K562 (cell line): ENCODE measurements around the gene CYB5D1. TPM values are rescaled to one million over a fixed set of nuclear protein-coding genes. Genes with fewer than 3 reads are reported as not detected.

Experiments
- BCL6 ChIP-seq: fragments of 250-450 bp; sonication (Bioruptor Pico); IDR thresholded peaks from 2 replicates; pipeline ENCODE4 v1.4.0; 2020
- DIDO1 ChIP-seq: fragments of 450-650 bp; IDR thresholded peaks from 2 replicates; pipeline ENCODE4 v1.6.1; 2016; ENCODE audit warnings: low read depth, missing biosample characterization, missing genetic modification characterization
- HDAC1 ChIP-seq, 2 experiments: fragments of 450-650 bp; IDR thresholded peaks; 2 replicates each; pipeline ENCODE4 v1.6.1; 2016 to 2017; ENCODE audit warnings: inconsistent platforms in 1 of 2, mild to moderate bottlenecking in 1 of 2, moderate library complexity in 1 of 2
- HIVEP1 ChIP-seq: fragments of 250-450 bp; sonication (Bioruptor Pico); IDR thresholded peaks from 2 replicates; pipeline ENCODE4 v1.4.0; 2020; ENCODE audit warnings: mild to moderate bottlenecking
- PHTF2 ChIP-seq: fragments of 250-450 bp; sonication (Bioruptor Pico); IDR thresholded peaks from 2 replicates; pipeline ENCODE4 v1.5.0; 2021; ENCODE audit warnings: mild to moderate bottlenecking
- POU5F1 ChIP-seq: fragments of 150-350 bp; IDR thresholded peaks from 2 replicates; pipeline ENCODE4 v1.6.1; 2014; ENCODE audit warnings: borderline replicate concordance, low read length, low read depth, mild to moderate bottlenecking; ENCODE audit not compliant: partially characterized antibody
- PTRF ChIP-seq: fragments of 450-650 bp; IDR thresholded peaks from 2 replicates; pipeline ENCODE4 v1.6.1; 2016; ENCODE audit warnings: mild to moderate bottlenecking, missing genetic modification characterization, missing compliant biosample characterization
- RBM34 ChIP-seq: fragments of 200-400 bp; formaldehyde crosslinking; IDR thresholded peaks from 2 replicates; pipeline ENCODE4 v1.6.1; 2018; ENCODE audit warnings: low read length, borderline replicate concordance; ENCODE audit not compliant: insufficient read depth
- SMAD2 ChIP-seq: fragments of 150-350 bp; IDR thresholded peaks from 2 replicates; pipeline ENCODE4 v1.6.1; 2014; ENCODE audit warnings: low read depth, mild to moderate bottlenecking, low read length
- SRSF1 ChIP-seq: fragments of 200-400 bp; formaldehyde crosslinking; IDR thresholded peaks from 2 replicates; pipeline ENCODE4 v1.6.1; 2017; ENCODE audit warnings: mild to moderate bottlenecking, low read depth, low read length, moderate library complexity
- TCF7 ChIP-seq: sonication (generic); IDR thresholded peaks from 2 replicates; pipeline ENCODE4 v1.6.1; 2016; ENCODE audit warnings: antibody characterized with exemption, borderline replicate concordance
- ZNF212 ChIP-seq: fragments of 450-650 bp; formaldehyde crosslinking; IDR thresholded peaks from 2 replicates; pipeline ENCODE4 v1.4.0; 2020; ENCODE audit warnings: mild to moderate bottlenecking
- ZNF282 ChIP-seq: sonication (generic); formaldehyde crosslinking; IDR thresholded peaks from 2 replicates; pipeline ENCODE4 v1.8.1; 2023; ENCODE audit warnings: missing genetic modification reagents
- ZNF76 ChIP-seq: fragments of 250-450 bp; sonication (Bioruptor Pico); IDR thresholded peaks from 2 replicates; pipeline ENCODE4 v1.4.0; 2020; ENCODE audit warnings: mild to moderate bottlenecking, moderate library complexity, borderline replicate concordance
- ZNF780A ChIP-seq: fragments of 250-450 bp; sonication (Bioruptor Pico); IDR thresholded peaks from 2 replicates; pipeline ENCODE4 v1.5.0; 2021; ENCODE audit warnings: mild to moderate bottlenecking
- polyA plus RNA-seq, 8 experiments: library from polyadenylated mRNA; depleted of rRNA in 4 of 8; stranded (reverse) in 5 of 8; unstranded in 3 of 8; fragments of >200 nt; fragmentation: Nextera tagmentation in 2 of 8; fragmentation: Illumina TruSeq in 1 of 8; extraction: Ambion mirVana in 2 of 8; extraction: Trizol in 1 of 8; gene quantifications; 2 replicates each; pipeline versions ENCODE4 v1.2.1 to v1.2.3, GENCODE V29; 2011 to 2014; ENCODE audit warnings: inconsistent platforms in 1 of 8, missing spikeins in 1 of 8
- total RNA-seq, 7 experiments: library from RNA; depleted of rRNA in 6 of 7; stranded (reverse); fragments of >200 nt in 6 of 7; fragmentation: Illumina TruSeq in 2 of 7; extraction: Trizol in 2 of 7; gene quantifications; 2 replicates each; pipeline versions ENCODE4 v1.2.1 to v1.2.3, GENCODE V29; 2011 to 2021; ENCODE audit warnings: low replicate concordance in 1 of 7
- TF ChIP-seq, protein P1 (sequence below): fragments of 250-450 bp; sonication (Bioruptor Pico); IDR thresholded peaks from 2 replicates; pipeline ENCODE4 v1.6.1; 2021; ENCODE audit warnings: mild to moderate bottlenecking
- TF ChIP-seq, protein P2 (sequence below), 2 experiments: fragments of 250-450 bp in 1 of 2; fragments of 450-650 bp in 1 of 2; sonication (Bioruptor Pico) in 1 of 2; IDR thresholded peaks; 2 replicates each; pipeline versions ENCODE4 v1.6.1 to v1.8.0; 2016 to 2021; ENCODE audit warnings: mild to moderate bottlenecking in 2 of 2, moderate library complexity in 2 of 2, missing compliant biosample characterization in 1 of 2, missing genetic modification characterization in 1 of 2
- TF ChIP-seq, protein P3 (sequence below): fragments of 450-650 bp; IDR thresholded peaks from one replicate; pipeline ENCODE4 v1.6.1; 2018; ENCODE audit warnings: mild to moderate bottlenecking, moderate library complexity; ENCODE audit not compliant: partially characterized antibody
- TF ChIP-seq, protein P4 (sequence below), 2 experiments: fragments of 450-650 bp; IDR thresholded peaks; 2 replicates each; pipeline ENCODE4 v1.6.1; 2018; ENCODE audit warnings: mild to moderate bottlenecking in 2 of 2, low read depth in 1 of 2; ENCODE audit not compliant: partially characterized antibody in 2 of 2
- TF ChIP-seq, protein P5 (sequence below): conservative IDR thresholded peaks from 2 replicates; pipeline ENCODE4 v1.6.1; 2011; ENCODE audit warnings: low read depth, mild to moderate bottlenecking, low read length; ENCODE audit not compliant: control insufficient read depth

The CYB5D1 gene
- total and polyA plus RNA-seq, 9 of the 15 experiments (the other 6 are each of a cell fraction or from before 2014, with no cell fraction given), result 2.4 to 7.9 (median 5.7) TPM

DNA sequence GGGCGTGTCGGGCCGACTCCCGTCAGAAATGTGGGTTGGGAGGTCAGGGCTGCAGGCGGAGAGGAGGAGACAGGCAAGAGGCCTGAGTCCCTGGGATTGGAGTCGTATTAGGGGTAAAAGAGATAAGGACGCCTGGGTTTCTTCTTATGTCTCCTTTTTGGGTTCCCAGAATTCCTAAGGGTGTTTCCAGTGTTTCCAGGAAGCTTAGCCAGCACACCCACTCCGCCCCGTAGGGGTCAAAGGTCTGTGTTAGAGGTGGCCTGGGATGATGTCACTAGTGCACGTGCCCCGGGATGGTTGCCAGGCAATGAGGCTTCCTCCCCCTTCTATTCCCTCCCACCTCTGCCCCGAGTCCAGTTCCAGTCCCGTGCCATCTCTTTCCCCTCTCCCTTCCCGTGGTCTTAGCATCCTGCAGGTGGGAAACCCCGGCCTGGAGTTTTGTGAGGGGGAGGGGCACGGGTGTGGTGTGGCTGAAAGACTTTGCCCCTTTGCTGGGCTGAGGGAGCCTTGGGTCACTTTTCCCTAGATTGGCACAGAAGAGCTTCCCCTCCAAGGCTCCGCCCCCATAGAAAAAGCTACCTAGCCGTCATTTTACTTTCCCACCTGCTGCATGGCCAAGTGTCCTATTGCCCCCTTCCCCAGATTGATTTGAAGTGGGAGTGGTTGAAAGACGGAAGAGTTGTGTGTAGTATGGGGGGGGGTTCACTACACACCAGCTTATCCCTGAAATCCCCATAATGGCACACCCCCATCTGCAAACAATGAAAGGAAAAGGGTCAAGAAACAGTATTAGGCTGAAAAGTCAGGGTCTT, 21.0 kb upstream of the CYB5D1 start (continued):
- TF ChIP-seq, protein P1, sequence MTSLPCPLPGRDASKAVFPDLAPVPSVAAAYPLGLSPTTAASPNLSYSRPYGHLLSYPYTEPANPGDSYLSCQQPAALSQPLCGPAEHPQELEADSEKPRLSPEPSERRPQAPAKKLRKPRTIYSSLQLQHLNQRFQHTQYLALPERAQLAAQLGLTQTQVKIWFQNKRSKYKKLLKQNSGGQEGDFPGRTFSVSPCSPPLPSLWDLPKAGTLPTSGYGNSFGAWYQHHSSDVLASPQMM (CRISPR knock-in tag), result no peak
- TF ChIP-seq, protein P2, sequence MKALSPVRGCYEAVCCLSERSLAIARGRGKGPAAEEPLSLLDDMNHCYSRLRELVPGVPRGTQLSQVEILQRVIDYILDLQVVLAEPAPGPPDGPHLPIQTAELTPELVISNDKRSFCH (CRISPR knock-in tag; IDR thresholded peaks at IDR 0.05), result no peak
- TF ChIP-seq, protein P2 (tag; IDR thresholded peaks at IDR 0.05), result 0 out of 2 replicates have a peak, but pooled peaks have one; percentile 67
- no peak for TF ChIP-seq SRSF1
- no peak for TF ChIP-seq RBM34
- TF ChIP-seq HIVEP1 (CRISPR knock-in tag), result no peak
- TF ChIP-seq, protein P3, sequence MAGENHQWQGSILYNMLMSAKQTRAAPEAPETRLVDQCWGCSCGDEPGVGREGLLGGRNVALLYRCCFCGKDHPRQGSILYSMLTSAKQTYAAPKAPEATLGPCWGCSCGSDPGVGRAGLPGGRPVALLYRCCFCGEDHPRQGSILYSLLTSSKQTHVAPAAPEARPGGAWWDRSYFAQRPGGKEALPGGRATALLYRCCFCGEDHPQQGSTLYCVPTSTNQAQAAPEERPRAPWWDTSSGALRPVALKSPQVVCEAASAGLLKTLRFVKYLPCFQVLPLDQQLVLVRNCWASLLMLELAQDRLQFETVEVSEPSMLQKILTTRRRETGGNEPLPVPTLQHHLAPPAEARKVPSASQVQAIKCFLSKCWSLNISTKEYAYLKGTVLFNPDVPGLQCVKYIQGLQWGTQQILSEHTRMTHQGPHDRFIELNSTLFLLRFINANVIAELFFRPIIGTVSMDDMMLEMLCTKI, result no peak
- TF ChIP-seq, protein P4, sequence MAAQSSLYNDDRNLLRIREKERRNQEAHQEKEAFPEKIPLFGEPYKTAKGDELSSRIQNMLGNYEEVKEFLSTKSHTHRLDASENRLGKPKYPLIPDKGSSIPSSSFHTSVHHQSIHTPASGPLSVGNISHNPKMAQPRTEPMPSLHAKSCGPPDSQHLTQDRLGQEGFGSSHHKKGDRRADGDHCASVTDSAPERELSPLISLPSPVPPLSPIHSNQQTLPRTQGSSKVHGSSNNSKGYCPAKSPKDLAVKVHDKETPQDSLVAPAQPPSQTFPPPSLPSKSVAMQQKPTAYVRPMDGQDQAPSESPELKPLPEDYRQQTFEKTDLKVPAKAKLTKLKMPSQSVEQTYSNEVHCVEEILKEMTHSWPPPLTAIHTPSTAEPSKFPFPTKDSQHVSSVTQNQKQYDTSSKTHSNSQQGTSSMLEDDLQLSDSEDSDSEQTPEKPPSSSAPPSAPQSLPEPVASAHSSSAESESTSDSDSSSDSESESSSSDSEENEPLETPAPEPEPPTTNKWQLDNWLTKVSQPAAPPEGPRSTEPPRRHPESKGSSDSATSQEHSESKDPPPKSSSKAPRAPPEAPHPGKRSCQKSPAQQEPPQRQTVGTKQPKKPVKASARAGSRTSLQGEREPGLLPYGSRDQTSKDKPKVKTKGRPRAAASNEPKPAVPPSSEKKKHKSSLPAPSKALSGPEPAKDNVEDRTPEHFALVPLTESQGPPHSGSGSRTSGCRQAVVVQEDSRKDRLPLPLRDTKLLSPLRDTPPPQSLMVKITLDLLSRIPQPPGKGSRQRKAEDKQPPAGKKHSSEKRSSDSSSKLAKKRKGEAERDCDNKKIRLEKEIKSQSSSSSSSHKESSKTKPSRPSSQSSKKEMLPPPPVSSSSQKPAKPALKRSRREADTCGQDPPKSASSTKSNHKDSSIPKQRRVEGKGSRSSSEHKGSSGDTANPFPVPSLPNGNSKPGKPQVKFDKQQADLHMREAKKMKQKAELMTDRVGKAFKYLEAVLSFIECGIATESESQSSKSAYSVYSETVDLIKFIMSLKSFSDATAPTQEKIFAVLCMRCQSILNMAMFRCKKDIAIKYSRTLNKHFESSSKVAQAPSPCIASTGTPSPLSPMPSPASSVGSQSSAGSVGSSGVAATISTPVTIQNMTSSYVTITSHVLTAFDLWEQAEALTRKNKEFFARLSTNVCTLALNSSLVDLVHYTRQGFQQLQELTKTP (IDR thresholded peaks at IDR 0.05; ENCODE audit: low read depth in 1 of 2, partially characterized antibody in 2 of 2), result peak in 1 of 2 experiments; percentile 69
- no peak for TF ChIP-seq PHTF2
- TF ChIP-seq ZNF212 (CRISPR knock-in tag), result no peak
- TF ChIP-seq POU5F1, result no peak
- no peak for TF ChIP-seq SMAD2
- TF ChIP-seq HDAC1 (IDR thresholded peaks at IDR 0.05), result peak in 1 of 2 experiments; percentile 41; a peak in 1 of 4 replicates
- no peak for TF ChIP-seq BCL6 (CRISPR knock-in tag)
- TF ChIP-seq ZNF76 (CRISPR knock-in tag), result no peak
- TF ChIP-seq ZNF780A (CRISPR knock-in tag), result no peak
- TF ChIP-seq PTRF (tag), result no peak
- TF ChIP-seq, protein P5, sequence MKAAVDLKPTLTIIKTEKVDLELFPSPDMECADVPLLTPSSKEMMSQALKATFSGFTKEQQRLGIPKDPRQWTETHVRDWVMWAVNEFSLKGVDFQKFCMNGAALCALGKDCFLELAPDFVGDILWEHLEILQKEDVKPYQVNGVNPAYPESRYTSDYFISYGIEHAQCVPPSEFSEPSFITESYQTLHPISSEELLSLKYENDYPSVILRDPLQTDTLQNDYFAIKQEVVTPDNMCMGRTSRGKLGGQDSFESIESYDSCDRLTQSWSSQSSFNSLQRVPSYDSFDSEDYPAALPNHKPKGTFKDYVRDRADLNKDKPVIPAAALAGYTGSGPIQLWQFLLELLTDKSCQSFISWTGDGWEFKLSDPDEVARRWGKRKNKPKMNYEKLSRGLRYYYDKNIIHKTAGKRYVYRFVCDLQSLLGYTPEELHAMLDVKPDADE, result no peak
- TF ChIP-seq DIDO1 (tag), result peak; percentile 67; the same call in 1 of the 2 replicates
- TF ChIP-seq ZNF282, result no peak
- no peak for TF ChIP-seq TCF7
